Mucosa of rectum (tissue), 2 donors: Measurements from ENCODE around the gene GLUL.

ENCODE experiments used
- H3K27ac ChIP-seq, 2 donors: one replicate each; pipeline ENCODE4 v1.7.0; 2013; ENCODE audit warnings: inconsistent platforms in 2 of 2, low read depth in 2 of 2, low read length in 2 of 2
- H3K27me3 ChIP-seq, 2 donors: one replicate each; pipeline ENCODE4 v1.7.0; 2013; ENCODE audit warnings: low read length in 2 of 2; ENCODE audit not compliant: control insufficient read depth in 2 of 2, insufficient read depth in 2 of 2
- H3K36me3 ChIP-seq, 2 donors: one replicate each; pipeline ENCODE4 v1.7.0; 2013; ENCODE audit warnings: low read length in 2 of 2; ENCODE audit not compliant: control insufficient read depth in 2 of 2, insufficient read depth in 2 of 2
- H3K4me1 ChIP-seq, 2 donors: one replicate each; pipeline ENCODE4 v1.7.0; 2013; ENCODE audit warnings: low read length in 2 of 2, mild to moderate bottlenecking in 1 of 2; ENCODE audit not compliant: control insufficient read depth in 2 of 2, insufficient read depth in 2 of 2
- H3K4me3 ChIP-seq, 2 donors: one replicate each; pipeline ENCODE4 v1.7.0; 2013; ENCODE audit warnings: low read length in 2 of 2
- H3K9ac ChIP-seq, 2 donors: one replicate each; pipeline ENCODE4 v1.7.0; 2013; ENCODE audit warnings: low read length in 2 of 2, low read depth in 1 of 2, mild to moderate bottlenecking in 1 of 2
- H3K9me3 ChIP-seq, 2 donors: one replicate each; pipeline ENCODE4 v1.7.0; 2013; ENCODE audit warnings: low read length in 2 of 2; ENCODE audit not compliant: control insufficient read depth in 2 of 2
- donor health status: healthy.
- donor health status: Normal muscosa, but diverticular disease.

The GLUL gene

DNA sequence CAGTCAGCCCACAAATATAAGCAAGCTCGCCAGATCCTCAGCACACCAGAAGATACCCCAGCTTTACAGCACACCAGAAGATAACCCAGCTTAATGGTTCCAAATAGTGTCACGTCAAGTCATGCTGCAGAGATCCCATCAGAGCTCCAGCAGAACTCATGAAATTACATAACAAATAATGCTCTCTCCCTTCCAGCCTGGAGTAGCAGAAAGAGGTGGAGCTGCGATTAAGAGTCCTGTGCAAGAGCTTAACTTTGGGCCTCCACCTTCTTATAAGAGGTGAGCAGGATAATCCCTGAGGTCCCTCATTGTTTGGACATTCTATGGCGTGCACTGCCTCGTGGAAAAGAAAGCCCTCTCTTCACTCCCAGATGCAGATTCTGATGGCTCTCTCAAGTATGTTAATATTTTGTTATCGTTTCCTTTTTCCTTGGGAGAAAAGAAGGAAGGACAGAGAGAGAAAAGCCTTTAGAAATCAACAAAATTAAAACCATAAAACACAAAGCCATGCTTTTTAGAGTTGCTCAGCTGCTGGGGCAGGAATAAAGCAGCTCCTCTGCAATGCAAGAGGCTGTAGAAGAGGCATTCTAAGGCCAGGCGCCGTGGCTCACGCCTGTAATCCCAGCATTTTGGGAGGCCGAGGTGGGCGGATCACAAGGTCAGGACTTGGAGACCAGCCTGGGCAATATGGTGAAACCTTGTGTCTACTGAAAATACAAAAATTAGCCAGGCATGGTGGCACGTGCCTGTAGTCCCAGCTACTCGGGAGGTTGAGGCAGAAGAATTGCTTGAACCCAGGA is 59.1 kb downstream of the GLUL start:
- H3K27me3 ChIP-seq = no peaks in the 10 kb centered on the region
- no peaks in the 10 kb centered on the region for H3K36me3 ChIP-seq
- no peak overlapping the region for H3K4me3 ChIP-seq
- no peak overlapping the region for H3K27ac ChIP-seq
- no peaks in the 10 kb centered on the region for H3K4me1 ChIP-seq
- H3K9me3 ChIP-seq = no peaks in the 10 kb centered on the region
- no peak overlapping the region for H3K9ac ChIP-seq
